PC-3 (cell line): ENCODE results near the gene OR5B12.

Source experiments
- CTCF ChIP-seq: fragments of 300-600 bp; sonication (generic); conservative IDR thresholded peaks from 2 replicates; pipeline ENCODE4 v1.5.1; 2017; ENCODE audit warnings: antibody characterized with exemption, low read depth, mild to moderate bottlenecking, low read length
- EZH2phosphoT487 ChIP-seq: fragments of 300-600 bp; sonication (generic); IDR thresholded peaks from 2 replicates; pipeline ENCODE4 v1.6.1; 2018; ENCODE audit warnings: mild to moderate bottlenecking, antibody characterized with exemption, low read length, borderline replicate concordance

- TF ChIP-seq CTCF (no peak), EZH2phosphoT487 (no peak)
Measured at GRCh38 chr11:58490827-58491226, 48.8 kb upstream of the OR5B12 start.
